WTC11 (cell line): Measurements from ENCODE around the gene PTPN9. TPM values are rescaled to one million over a fixed set of nuclear protein-coding genes. Genes with fewer than 3 reads are reported as not detected.

ENCODE experiments used
- ATAC-seq: fragments of 200-7000 bp; cut with Tn5 transposase; 2 replicates; pipeline ENCODE4 v1.10.0; 2021; ENCODE audit warnings: mild to moderate bottlenecking, moderate library complexity
- CTCF ChIA-PET: fragments of 300-600 bp; sonication (Branson Sonifier 250); formaldehyde crosslinking; loops from one replicate; lab custom pipeline; 2021; ENCODE audit warnings: antibody characterized with exemption; lab: Charles Lee
- POLR2A ChIA-PET: fragments of 350-600 bp; sonication (Branson Sonifier 250); formaldehyde crosslinking; loops from one replicate; lab custom pipeline; 2021; ENCODE audit warnings: antibody characterized with exemption; lab: Charles Lee
- DNase-seq: peaks from one replicate; pipeline ENCODE4 v3.0.0; 2021; ENCODE audit warnings: low spot score
- H3K27ac Mint-ChIP-seq: 2 replicates; pipeline ENCODE4 v1.8.0; 2021; ENCODE audit warnings: mixed read lengths
- H3K27me3 Mint-ChIP-seq: 2 replicates; pipeline ENCODE4 v1.8.0; 2021; ENCODE audit warnings: low read depth, mild to moderate bottlenecking, moderate library complexity, mixed read lengths
- H3K36me3 Mint-ChIP-seq: 2 replicates; pipeline ENCODE4 v1.8.0; 2021; ENCODE audit warnings: mixed read lengths
- H3K4me1 Mint-ChIP-seq: 2 replicates; pipeline ENCODE4 v1.8.0; 2022; ENCODE audit warnings: mixed read lengths
- H3K4me3 Mint-ChIP-seq: 2 replicates; pipeline ENCODE4 v1.8.0; 2021; ENCODE audit warnings: mild to moderate bottlenecking, moderate library complexity, mixed read lengths
- H3K9me3 Mint-ChIP-seq: 2 replicates; pipeline ENCODE4 v1.8.0; 2021; ENCODE audit warnings: mixed read lengths
- ATF1 ChIP-seq: sonication (generic); formaldehyde crosslinking; IDR thresholded peaks from 2 replicates; pipeline ENCODE4 v1.8.1; 2023; ENCODE audit warnings: mild to moderate bottlenecking, moderate library complexity, missing genetic modification reagents
- CDX4 ChIP-seq: fragments of 250-450 bp; sonication (Bioruptor Pico); IDR thresholded peaks from 2 replicates; pipeline ENCODE4 v1.9.0; 2021; ENCODE audit warnings: moderate library complexity, mild to moderate bottlenecking, inconsistent platforms, borderline replicate concordance
- EMX1 ChIP-seq: fragments of 250-450 bp; sonication (Bioruptor Pico); IDR thresholded peaks from 2 replicates; pipeline ENCODE4 v1.8.0; 2021; ENCODE audit warnings: mild to moderate bottlenecking
- FOXK1 ChIP-seq: sonication (generic); formaldehyde crosslinking; IDR thresholded peaks from 2 replicates; pipeline ENCODE4 v1.8.0; 2022; ENCODE audit warnings: mild to moderate bottlenecking, moderate library complexity, missing genetic modification reagents
- FOXP1 ChIP-seq: sonication (generic); formaldehyde crosslinking; IDR thresholded peaks from 2 replicates; pipeline ENCODE4 v1.8.0; 2022; ENCODE audit warnings: missing genetic modification reagents, mild to moderate bottlenecking, moderate library complexity, borderline replicate concordance
- FOXP4 ChIP-seq: sonication (generic); formaldehyde crosslinking; IDR thresholded peaks from 2 replicates; pipeline ENCODE4 v1.8.0; 2022; ENCODE audit warnings: mild to moderate bottlenecking, missing genetic modification reagents
- GTF2I ChIP-seq: fragments of 250-450 bp; sonication (Bioruptor Pico); conservative IDR thresholded peaks from 2 replicates; pipeline ENCODE4 v1.4.0; 2021; ENCODE audit warnings: mild to moderate bottlenecking
- IRF2 ChIP-seq: sonication (generic); formaldehyde crosslinking; IDR thresholded peaks from 2 replicates; pipeline ENCODE4 v1.8.0; 2022; ENCODE audit warnings: low read depth, missing genetic modification reagents, borderline replicate concordance
- KAT7 ChIP-seq: sonication (generic); formaldehyde crosslinking; IDR thresholded peaks from 2 replicates; pipeline ENCODE4 v1.8.1; 2023; ENCODE audit warnings: missing genetic modification reagents, mild to moderate bottlenecking, borderline replicate concordance
- MLX ChIP-seq: sonication (generic); formaldehyde crosslinking; IDR thresholded peaks from 2 replicates; pipeline ENCODE4 v1.8.1; 2023; ENCODE audit warnings: mild to moderate bottlenecking, missing genetic modification reagents, moderate library complexity
- MYBL2 ChIP-seq: sonication (generic); formaldehyde crosslinking; IDR thresholded peaks from 2 replicates; pipeline ENCODE4 v1.8.1; 2023; ENCODE audit warnings: mild to moderate bottlenecking, moderate library complexity, missing genetic modification reagents
- OVOL2 ChIP-seq: fragments of 250-450 bp; sonication (Bioruptor Pico); IDR thresholded peaks from 2 replicates; pipeline ENCODE4 v1.9.0; 2021; ENCODE audit warnings: mild to moderate bottlenecking, borderline replicate concordance
- PREB ChIP-seq: sonication (generic); formaldehyde crosslinking; IDR thresholded peaks from 2 replicates; pipeline ENCODE4 v1.8.1; 2022; ENCODE audit warnings: mild to moderate bottlenecking, missing genetic modification reagents, moderate library complexity, borderline replicate concordance
- RELA ChIP-seq: sonication (generic); formaldehyde crosslinking; IDR thresholded peaks from 2 replicates; pipeline ENCODE4 v1.8.1; 2022; ENCODE audit warnings: missing genetic modification reagents, mild to moderate bottlenecking, borderline replicate concordance
- TEAD1 ChIP-seq: sonication (generic); formaldehyde crosslinking; IDR thresholded peaks from 2 replicates; pipeline ENCODE4 v1.8.0; 2022; ENCODE audit warnings: mild to moderate bottlenecking, missing genetic modification reagents
- ZNF121 ChIP-seq: sonication (generic); formaldehyde crosslinking; IDR thresholded peaks from 2 replicates; pipeline ENCODE4 v1.8.0; 2023; ENCODE audit warnings: missing genetic modification reagents
- ZNF219 ChIP-seq: sonication (generic); formaldehyde crosslinking; IDR thresholded peaks from 2 replicates; pipeline ENCODE4 v1.8.0; 2023; ENCODE audit warnings: missing genetic modification reagents, mild to moderate bottlenecking, borderline replicate concordance
- ZNF532 ChIP-seq: fragments of 250-450 bp; sonication (Bioruptor Pico); IDR thresholded peaks from 2 replicates; pipeline ENCODE4 v1.9.0; 2021; ENCODE audit warnings: mild to moderate bottlenecking, borderline replicate concordance
- total RNA-seq: library from RNA; stranded (reverse); gene quantifications from 3 replicates; pipeline ENCODE4 v1.2.3, GENCODE V29; 2021
- TF ChIP-seq, protein P1 (sequence below): sonication (generic); formaldehyde crosslinking; IDR thresholded peaks from 2 replicates; pipeline ENCODE4 v1.8.1; 2022; ENCODE audit warnings: low read depth, mild to moderate bottlenecking, moderate library complexity, missing genetic modification reagents, borderline replicate concordance
- TF ChIP-seq, protein P2 (sequence below): sonication (generic); formaldehyde crosslinking; conservative IDR thresholded peaks from 2 replicates; pipeline ENCODE4 v1.8.1; 2023; ENCODE audit warnings: mild to moderate bottlenecking, low read depth, missing genetic modification reagents, moderate library complexity

The PTPN9 gene
- total RNA-seq, 1 experiment from 2014 or later = 45.5 TPM

- CTCF ChIA-PET = no interaction called here
- no peaks in the 10 kb centered on the region for H3K4me1 Mint-ChIP-seq
Measured at GRCh38 chr15:75420698-75421097, 158.4 kb downstream of the PTPN9 start.

More at GRCh38 chr15:75420698-75421097, 158.4 kb downstream of the PTPN9 start:
- no peak for ATAC-seq
- TF ChIP-seq PREB (CRISPR knock-in tag) = no peak
- no peak for TF ChIP-seq ATF1
- TF ChIP-seq EMX1 (CRISPR knock-in tag) = no peak
- TF ChIP-seq GTF2I (CRISPR knock-in tag) = no peak
- no peak for TF ChIP-seq OVOL2 (CRISPR knock-in tag)
- TF ChIP-seq MYBL2 (CRISPR knock-in tag) = no peak
- TF ChIP-seq ZNF219 (CRISPR knock-in tag) = no peak
- TF ChIP-seq ZNF532 = no peak
- TF ChIP-seq CDX4 (CRISPR knock-in tag) = no peak
- no peak for TF ChIP-seq RELA (CRISPR knock-in tag)
- no peak for TF ChIP-seq IRF2 (CRISPR knock-in tag)
- no peak for TF ChIP-seq FOXK1 (CRISPR knock-in tag)
- TF ChIP-seq MLX = no peak
- TF ChIP-seq TEAD1 = no peak
- no peak for TF ChIP-seq FOXP1 (CRISPR knock-in tag)
- TF ChIP-seq ZNF121 (CRISPR knock-in tag) = no peak
- no peak for TF ChIP-seq FOXP4
- TF ChIP-seq, protein P1, sequence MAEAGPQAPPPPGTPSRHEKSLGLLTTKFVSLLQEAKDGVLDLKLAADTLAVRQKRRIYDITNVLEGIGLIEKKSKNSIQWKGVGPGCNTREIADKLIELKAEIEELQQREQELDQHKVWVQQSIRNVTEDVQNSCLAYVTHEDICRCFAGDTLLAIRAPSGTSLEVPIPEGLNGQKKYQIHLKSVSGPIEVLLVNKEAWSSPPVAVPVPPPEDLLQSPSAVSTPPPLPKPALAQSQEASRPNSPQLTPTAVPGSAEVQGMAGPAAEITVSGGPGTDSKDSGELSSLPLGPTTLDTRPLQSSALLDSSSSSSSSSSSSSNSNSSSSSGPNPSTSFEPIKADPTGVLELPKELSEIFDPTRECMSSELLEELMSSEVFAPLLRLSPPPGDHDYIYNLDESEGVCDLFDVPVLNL (CRISPR knock-in tag) = no peak
- no peak for TF ChIP-seq KAT7
- TF ChIP-seq, protein P2, sequence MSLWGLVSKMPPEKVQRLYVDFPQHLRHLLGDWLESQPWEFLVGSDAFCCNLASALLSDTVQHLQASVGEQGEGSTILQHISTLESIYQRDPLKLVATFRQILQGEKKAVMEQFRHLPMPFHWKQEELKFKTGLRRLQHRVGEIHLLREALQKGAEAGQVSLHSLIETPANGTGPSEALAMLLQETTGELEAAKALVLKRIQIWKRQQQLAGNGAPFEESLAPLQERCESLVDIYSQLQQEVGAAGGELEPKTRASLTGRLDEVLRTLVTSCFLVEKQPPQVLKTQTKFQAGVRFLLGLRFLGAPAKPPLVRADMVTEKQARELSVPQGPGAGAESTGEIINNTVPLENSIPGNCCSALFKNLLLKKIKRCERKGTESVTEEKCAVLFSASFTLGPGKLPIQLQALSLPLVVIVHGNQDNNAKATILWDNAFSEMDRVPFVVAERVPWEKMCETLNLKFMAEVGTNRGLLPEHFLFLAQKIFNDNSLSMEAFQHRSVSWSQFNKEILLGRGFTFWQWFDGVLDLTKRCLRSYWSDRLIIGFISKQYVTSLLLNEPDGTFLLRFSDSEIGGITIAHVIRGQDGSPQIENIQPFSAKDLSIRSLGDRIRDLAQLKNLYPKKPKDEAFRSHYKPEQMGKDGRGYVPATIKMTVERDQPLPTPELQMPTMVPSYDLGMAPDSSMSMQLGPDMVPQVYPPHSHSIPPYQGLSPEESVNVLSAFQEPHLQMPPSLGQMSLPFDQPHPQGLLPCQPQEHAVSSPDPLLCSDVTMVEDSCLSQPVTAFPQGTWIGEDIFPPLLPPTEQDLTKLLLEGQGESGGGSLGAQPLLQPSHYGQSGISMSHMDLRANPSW (CRISPR knock-in tag) = no peak
- no peak overlapping the region for H3K4me3 Mint-ChIP-seq
- H3K27ac Mint-ChIP-seq = no peak overlapping the region
- POLR2A ChIA-PET = interaction anchor here (1.5 kb wide), 1 partner anchor 34 kb away, joined by 3 read pairs; no protein-coding TSS in a partner anchor
- DNase-seq = no peak
- peaks cover 35% of the 10 kb centered on the region for H3K36me3 Mint-ChIP-seq
- no peaks in the 10 kb centered on the region for H3K27me3 Mint-ChIP-seq
- no peaks in the 10 kb centered on the region for H3K9me3 Mint-ChIP-seq
